NK-92 treated with Interleukin-12 subunit alpha and Interleukin-12 subunit beta, amount 100 ng/mL, for 24 hours (cell line): Measurements from ENCODE around the gene ELAVL2.

Source experiments
- DNase-seq: peaks from one replicate; lab custom pipeline; 2025; lab: John Stamatoyannopoulos, UW

Gene ELAVL2

DNA sequence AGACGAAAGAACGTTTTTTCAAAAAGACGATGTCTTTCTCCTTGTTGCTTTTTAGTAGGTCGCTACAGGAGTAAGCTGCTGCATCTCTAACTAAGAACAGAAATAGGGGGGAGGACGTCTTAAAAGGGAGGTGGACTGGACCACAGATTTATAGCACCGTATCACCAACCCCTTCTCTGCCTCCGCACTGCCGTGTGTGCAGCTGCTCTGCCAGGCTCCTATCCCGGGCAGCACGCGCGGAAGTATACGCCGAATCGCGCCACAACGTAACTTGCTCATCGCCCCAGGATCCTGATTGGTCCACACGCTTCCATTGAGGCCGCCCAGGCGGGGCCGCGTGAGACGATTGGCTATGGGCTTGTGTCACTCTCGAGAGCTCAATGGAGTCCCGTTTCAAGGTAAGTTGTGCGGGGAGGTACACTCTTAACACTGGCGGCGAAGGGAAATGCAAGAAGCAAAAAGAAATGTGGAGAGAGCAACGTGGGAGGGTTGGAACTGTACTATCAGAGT is at the start of gene ELAVL2:
ELAVL2 (minus strand) TSS at position 121 of the 510 bp plus-strand sequence. CDS start 64,006 bp downstream, outside the sequence.
- no peak for DNase-seq

GRCh38 chr9:23858234-23858633 is 32.2 kb upstream of the ELAVL2 start:
- no peak for DNase-seq

DNA sequence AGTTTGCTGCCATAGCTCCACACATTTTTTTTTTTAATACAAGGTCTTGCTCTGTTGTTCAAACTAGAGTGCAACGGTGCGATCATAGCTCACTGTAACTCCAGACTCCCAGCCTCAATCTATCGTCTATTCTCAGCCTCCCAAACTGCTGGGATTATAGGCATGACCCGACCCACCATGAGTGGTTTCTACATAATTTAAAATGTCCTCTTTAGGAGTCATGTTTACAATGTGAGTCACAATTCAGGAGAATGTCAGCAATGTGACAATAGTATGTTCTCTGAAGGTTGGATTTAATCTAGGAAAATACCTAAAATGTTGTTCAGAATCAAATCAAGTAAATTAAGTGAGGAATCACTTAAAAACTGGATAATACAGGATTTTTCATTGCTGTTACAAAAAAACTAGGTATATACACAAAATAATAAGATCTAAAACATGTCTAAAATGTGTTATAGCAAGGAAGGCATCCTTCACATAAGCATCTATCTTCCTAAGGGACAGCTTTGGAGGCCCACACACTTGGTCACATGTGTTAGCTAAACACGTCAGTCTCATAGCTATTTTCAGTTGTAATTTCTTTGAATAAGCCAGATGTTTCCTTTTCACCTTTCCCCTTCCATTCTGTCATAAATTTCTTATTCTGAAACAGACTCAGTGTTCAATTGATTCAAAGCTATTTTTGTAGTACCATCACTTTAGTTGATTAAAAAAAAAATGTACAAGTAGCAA is 30.0 kb upstream of the ELAVL2 start:
- DNase-seq, result no peak

- no peak for DNase-seq
Measured at GRCh38 chr9:23850690-23851629, 24.9 kb upstream of the ELAVL2 start.

DNA sequence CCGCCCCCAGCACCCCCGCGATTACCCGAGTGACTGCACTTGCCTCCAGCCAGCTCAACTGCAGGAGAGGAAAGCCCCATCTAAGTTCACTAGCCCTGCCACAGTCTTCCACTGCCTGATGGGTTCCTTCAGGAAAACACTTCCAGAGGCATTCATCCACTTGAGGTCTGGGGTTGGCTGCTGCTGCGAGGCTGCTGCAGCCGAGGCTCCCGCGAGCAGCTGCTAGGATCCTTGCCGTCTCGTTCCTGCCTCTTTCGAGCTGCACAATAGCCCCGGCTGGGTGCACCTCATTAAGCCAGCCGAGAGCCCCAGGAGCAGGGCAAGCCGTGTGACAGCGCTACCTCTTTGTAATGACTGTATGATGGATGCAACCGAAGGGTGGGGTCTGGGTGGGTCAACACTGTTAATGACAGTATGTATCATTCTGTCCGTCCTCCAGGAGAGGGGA is 24.2 kb upstream of the ELAVL2 start:
- DNase-seq, result no peak

DNA sequence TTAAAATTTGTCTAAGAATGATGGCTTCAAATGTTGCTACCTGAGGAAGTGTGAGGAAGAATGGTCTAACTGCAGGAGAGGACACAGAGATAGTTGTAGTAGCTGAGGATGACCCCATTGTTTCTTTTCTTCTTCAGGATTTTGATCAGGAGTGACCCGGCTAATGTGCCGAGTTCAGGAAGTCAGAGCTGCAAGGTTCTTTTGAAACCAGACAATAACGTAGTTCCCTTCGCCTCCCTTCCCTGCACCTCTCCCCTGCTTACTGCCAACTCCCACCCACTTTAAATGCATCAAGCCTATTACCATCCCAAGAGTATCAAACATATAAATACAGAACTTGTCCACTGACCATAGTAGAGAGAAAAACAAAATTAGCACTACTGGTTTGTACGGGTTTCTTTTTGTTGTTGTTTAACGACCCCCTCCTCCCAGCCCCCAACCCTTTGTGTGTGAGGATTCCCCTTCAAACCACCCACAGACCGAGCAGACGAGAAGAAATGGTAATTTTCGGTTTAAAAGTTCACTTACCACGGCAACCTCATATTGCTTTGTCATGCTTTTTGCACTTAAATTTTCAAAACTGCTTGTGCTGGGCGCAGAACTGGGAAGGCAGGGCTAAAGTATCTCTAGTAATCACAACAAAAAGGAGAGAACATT is 23.5 kb upstream of the ELAVL2 start:
- DNase-seq, result no peak

DNA sequence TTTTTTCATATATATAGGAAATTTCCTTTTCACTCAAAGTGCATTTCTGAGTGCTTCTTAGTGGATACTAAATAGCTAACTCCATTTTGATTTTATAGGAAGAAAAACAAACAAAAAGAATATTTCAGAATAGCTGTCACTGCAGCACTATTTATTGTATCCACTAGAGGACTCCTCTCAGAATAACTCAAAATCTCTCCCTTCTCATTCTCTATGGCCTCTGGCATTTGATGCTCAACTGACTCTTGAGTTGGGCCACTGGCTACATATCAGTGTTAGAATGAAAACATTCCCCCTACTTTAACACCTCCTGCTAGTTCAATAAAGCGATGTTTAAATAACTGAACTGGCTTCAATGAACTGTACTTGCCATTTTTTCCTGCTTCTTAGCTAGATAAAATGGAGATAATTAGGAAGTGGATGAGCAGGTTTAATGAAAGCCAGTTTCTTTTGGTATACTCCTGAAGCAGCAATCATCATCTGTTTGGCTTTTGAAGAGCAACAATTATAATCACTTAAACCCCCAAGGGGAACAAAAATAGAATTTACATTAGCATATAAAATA is 16.6 kb upstream of the ELAVL2 start:
- no peak for DNase-seq

DNA sequence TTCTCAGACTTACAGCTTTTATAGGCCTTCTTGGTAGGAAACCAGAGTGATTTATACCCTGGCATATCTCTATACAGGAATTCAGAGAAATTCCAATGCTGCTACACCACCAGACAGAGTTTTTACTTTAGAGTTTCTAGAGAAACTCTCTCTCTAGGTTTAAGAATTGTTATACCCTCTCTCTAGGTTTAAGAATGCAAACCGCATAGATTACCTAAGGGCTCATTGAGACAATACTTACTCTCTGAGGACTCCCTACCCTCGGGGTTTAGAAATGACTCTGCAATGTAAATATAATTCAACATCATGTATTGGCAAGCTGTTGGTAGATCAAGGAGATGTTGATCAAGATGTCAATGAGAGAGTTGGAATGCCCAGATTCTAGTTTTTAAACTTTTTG is 15.3 kb upstream of the ELAVL2 start:
- no peak for DNase-seq

DNA sequence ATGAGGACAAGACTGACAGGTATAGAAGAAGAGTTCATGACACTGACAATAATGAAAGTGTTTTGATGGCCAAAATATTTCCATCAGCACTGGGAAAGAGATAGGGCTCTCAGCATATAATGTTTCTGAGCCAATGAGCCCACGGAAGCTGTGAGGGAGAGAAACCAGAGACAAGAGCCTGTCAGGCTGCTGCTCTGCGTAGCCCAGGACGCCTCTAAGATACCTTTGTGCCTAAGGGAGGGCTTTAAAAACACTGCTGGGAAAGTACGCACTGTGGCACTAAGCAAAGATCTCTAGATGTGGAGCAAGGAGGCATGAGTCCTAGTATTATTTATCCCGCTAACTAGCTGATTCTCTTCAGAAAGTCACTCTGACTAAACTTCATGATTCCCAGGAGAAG is 11.0 kb upstream of the ELAVL2 start:
- no peak for DNase-seq

GRCh38 chr9:23830929-23831730 is 5.1 kb upstream of the ELAVL2 start:
- DNase-seq, result no peak

- DNase-seq, result no peak
Measured at GRCh38 chr9:23830476-23830805, 4.4 kb upstream of the ELAVL2 start.

DNA sequence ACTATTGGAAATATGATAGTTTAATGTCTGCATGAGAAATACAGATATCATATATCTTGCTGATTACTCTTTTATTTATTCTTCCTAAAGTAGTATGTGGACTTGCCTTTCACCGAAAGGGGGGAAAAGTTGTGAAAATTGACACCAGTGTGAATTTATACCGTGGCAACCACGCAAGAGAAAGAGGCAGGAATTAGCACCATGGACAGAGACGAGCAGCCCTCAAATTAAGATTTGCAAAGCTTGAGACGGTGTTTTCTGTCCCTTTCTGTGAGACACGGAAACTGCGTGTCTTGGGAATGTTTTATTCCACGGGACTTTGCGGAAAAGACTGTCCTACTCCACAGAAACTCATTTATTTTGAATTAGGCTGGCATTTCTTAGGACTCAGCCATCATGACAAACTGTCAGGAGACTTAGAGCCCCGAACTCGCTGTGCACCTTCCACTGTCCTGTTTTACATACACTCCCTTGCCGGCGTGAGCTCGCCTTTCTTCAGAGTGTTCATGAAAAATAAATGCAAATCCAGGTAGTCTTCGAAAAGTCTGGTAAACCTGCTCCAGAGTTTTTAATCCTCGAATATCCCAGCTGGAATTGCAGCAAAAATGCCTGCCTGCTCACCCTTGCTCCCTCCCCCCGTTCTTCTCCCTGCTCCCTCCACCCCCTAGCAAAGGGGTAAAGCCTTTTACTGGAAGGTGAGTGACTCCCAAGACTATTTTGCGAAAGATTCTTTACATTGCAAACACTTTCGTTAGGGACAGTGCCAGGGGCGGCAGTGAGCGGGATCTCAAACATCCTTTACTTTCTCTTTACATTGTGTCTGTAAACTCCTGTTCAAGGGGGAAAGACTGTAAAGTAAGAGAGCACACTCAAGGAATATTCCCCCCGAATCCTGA is 3.8 kb upstream of the ELAVL2 start:
- DNase-seq, result no peak

DNA sequence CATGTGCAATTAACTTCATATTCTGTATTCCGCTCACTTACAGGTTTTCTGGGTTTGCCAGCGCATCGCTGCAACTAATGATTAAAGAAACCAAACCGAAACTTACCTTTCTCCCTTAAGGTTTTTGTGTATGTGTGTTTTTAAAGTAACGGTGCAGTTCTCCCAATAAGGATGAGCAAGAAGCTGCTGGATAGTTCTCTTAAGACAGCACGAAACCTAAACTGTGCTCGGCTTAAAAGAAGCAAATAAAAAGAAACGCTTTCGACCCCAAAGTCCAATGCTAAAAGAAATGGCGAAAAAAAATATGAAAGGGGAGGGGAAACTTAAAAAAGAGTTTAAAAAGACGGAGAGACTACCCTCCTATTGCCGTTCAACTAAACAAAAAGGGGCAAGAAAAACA is 340 bp downstream of the ELAVL2 start:
- no peak for DNase-seq

DNA sequence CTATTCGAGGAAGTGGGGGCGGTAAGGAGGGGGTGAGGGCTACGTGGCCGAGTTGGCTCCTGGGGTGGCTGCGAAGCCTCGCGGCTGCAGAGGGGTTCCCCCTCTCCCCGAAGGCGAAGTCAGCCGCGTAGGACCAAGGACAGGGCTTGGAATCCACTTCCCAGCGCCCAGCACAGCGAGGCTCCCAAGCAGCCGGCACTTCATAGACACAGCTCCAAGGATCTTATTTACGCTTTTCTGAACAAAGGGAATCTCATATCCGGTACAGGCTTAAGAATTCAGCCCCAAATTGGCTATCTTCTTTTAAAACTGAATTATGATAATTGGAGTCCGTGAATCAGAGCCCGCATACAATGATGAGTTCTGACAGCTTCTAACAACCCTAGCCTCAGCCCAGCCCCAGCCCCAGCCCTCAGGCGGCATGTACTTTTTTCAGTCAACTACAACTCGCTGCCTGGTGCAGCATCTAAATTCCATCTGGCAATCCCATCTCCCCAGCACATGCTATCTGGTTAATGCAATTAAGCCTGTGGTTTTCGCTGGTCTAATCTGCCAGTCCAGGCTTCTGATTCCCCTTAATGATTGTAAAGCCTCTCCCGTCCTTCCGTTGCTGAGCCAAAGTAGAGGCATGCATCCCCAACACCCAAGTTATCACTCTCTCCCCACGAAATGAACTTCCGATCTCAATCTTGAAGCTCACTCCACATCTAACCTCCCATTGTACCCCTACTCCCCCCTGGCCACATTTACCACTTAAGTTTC is 1.0 kb downstream of the ELAVL2 start:
- no peak for DNase-seq

- DNase-seq, result no peak
Measured at GRCh38 chr9:23823986-23824829, 1.8 kb downstream of the ELAVL2 start.

- no peak for DNase-seq
Measured at GRCh38 chr9:23823269-23823668, 2.8 kb downstream of the ELAVL2 start.

GRCh38 chr9:23822261-23823169 is 3.5 kb downstream of the ELAVL2 start:
- no peak for DNase-seq
